ENCODE measurements around the gene MORN5. TPM values are rescaled to one million over a fixed set of nuclear protein-coding genes. Genes with fewer than 3 reads are reported as not detected.

Gene MORN5
- polyA plus RNA-seq, 1 donor, result not detected

- DNase-seq (ENCODE audit: low read depth), result no peak
Observed at GRCh38 chr9:122228568-122229484, 69.1 kb downstream of the MORN5 start, which contains the start of gene LHX6. Gene LHX6 (minus strand): TSS chr9:122228957. CDS start chr9:122228740, 217 bp downstream.

- no peak for DNase-seq (ENCODE audit: low read depth)
Observed at GRCh38 chr9:122229485-122229837, 69.8 kb downstream of the MORN5 start.

GRCh38 chr9:122232796-122233306 lies 73.1 kb downstream of the MORN5 start:
- DNase-seq (ENCODE audit: low read depth), result no peak

GRCh38 chr9:122234022-122234748 lies 74.5 kb downstream of the MORN5 start:
- no peak for DNase-seq (ENCODE audit: low read depth)

- no peak for DNase-seq (ENCODE audit: low read depth)
Observed at GRCh38 chr9:122236681-122237080, 77.0 kb downstream of the MORN5 start.

- no peak for DNase-seq (ENCODE audit: low read depth)
Observed at GRCh38 chr9:122239722-122240121, 80.0 kb downstream of the MORN5 start.

GRCh38 chr9:122244349-122244748 lies 84.6 kb downstream of the MORN5 start:
- no peak for DNase-seq (ENCODE audit: low read depth)

- DNase-seq (ENCODE audit: low read depth), result no peak
Observed at GRCh38 chr9:122246666-122247065, 87.0 kb downstream of the MORN5 start.

- DNase-seq (ENCODE audit: low read depth), result no peak
Observed at GRCh38 chr9:122248448-122248865, 88.7 kb downstream of the MORN5 start.

Other genes starting within 250 kb of the MORN5 start
- gene TTLL11, start 66.6 kb upstream of the MORN5 start, polyA plus RNA-seq (ENCODE audit: insufficient read length), result 30.4 TPM
- 57.4 TPM for gene NDUFA8, start 129 bp upstream of the MORN5 start, polyA plus RNA-seq (ENCODE audit: insufficient read length)
- 5.1 TPM for gene LHX6, start 69.0 kb downstream of the MORN5 start, polyA plus RNA-seq (ENCODE audit: insufficient read length)
- 29.9 TPM for gene RBM18, start 104.9 kb downstream of the MORN5 start, polyA plus RNA-seq (ENCODE audit: insufficient read length)
- gene MRRF, start 105.0 kb downstream of the MORN5 start, polyA plus RNA-seq (ENCODE audit: insufficient read length), result 29.1 TPM
- gene PTGS1, start 211.1 kb downstream of the MORN5 start, polyA plus RNA-seq (ENCODE audit: insufficient read length), result 4.5 TPM